Activated T-helper 1 cell treated with anti-CD3 and anti-CD28 coated beads, Interleukin-2, amount 50 U/mL, for 16 hours (primary cell): ENCODE data around the gene FASTK.
"Not testable (repeated sequence)": the region's sequence is repeated elsewhere in the genome, so short reads cannot be mapped to it uniquely, and the experiment has no call there.

ENCODE experiments used
- DNase-seq, 2 donors: peaks; one replicate each; pipeline ENCODE4 v3.0.0-alpha.2; 2020; ENCODE audit warnings: low read depth in 1 of 2, low spot score in 1 of 2

FASTK gene

GRCh38 chr7:151031011-151031410, 49.6 kb downstream of the FASTK start:
- no peak for DNase-seq

DNA sequence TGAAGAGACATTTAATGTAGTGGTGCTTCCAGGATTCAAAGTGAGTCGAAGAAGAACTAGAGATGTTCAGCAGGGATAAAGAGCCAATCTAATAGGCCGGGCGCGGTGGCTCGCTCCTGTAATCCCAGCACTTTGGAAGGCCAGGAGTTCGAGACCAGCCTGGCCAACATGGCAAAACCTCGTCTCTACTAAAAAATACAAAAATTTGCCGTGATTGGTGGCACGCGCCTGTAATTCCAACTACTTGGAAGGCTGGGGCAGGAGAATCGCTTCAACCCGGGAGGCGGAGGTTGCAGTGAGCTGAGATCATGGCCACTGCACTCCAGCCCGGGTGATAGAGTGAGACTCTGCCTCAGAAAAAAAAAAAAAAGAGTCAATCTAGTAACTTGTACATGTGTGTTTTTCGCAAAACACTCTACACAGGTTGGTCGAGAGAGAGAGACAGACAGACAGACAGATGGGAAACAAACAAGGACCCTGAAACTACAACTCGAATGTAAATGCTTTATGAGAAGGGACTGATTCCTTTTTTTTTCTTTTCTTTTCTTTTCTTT, 51.6 kb downstream of the FASTK start:
- DNase-seq = no peak

DNA sequence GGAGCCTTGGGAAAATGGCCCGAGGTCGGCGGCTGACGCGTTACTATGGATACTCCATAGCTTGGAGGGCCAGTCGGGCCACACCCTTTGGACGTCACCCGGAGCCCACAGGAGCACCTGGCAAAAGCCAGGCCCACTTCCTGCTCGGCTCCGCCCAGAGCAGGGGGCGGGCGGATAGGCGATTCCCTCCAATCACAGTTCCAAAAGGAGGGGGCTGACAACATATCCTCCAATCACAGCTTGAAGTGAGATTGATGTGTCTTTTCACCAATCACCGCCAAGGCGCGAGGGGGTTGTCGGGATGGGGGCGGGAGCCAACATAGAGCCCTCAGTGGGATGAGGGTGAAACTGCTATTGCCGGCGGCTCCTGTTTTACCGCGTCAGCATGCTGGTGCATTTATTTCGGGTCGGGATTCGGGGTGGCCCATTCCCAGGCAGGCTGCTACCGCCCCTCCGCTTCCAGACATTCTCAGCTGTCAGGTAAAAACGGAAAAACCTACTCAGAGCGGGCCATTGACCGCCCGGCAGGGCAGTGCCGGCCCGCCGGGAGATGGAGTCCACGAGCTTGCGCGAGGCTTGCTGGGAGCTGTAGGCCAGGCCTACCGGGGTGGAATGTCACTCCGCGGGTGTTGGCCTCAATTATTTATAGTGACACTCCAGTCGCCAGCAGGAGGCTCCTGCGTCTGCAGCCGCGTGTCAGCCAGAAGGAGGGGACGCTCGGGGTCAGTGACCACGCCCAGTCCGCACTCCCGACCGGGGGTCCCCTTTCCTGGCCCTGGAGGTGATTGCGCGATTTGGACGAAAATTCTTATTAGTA, 52.3 kb downstream of the FASTK start, which contains the start of gene ABCB8:
Gene ABCB8, plus strand, starts transcription at position 320 of the 817 bp plus-strand sequence. Its CDS starts 66 bp downstream, at position 386.
- DNase-seq = peak; percentile 93 to 94

GRCh38 chr7:151027728-151028130, 52.9 kb downstream of the FASTK start:
- DNase-seq = not testable (repeated sequence)

GRCh38 chr7:151026771-151027727, 53.6 kb downstream of the FASTK start:
- not testable (repeated sequence) for DNase-seq
